Erythroblast (primary cell): ENCODE results near the gene SLC26A3.

ENCODE experiments used
- GATA1 ChIP-seq: IDR thresholded peaks from 2 replicates; pipeline ENCODE4 v1.6.1; 2011; ENCODE audit warnings: low read depth, mild to moderate bottlenecking, control low read depth, low read length, moderate library complexity
- POLR2A ChIP-seq: IDR thresholded peaks from 2 replicates; pipeline ENCODE4 v1.6.1; 2011; ENCODE audit warnings: mild to moderate bottlenecking, low read length

DNA sequence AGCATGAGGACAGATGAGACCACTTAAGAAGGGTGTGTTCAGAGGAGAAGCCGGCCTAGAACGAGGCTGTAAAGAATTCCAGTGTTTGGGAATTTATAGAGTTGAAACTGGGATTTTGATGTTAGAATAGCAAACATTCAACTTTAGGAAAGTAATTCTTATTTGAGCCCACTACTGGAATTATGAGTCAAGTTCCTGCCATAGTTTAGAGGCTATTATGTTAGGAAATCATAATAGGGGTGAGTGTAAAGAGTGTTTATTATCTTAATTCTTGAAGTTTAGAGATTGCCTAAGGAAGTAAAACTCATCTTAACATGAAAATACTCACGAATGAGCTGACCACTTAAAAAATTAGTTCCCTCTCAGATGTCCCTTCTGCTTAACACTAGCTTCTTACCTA is 57.0 kb downstream of the SLC26A3 start:
- TF ChIP-seq POLR2A (no peak), GATA1 (no peak)
